SK-N-SH treated with all-trans-retinoic acid at 6 μM for 48 hours (cell line): ENCODE measurements around the gene TGM5.

Source experiments
- ARNTL ChIP-seq: fragments of 450-650 bp; formaldehyde crosslinking; IDR thresholded peaks from 2 replicates; pipeline ENCODE4 v1.5.0; 2020; ENCODE audit warnings: low read depth, mild to moderate bottlenecking, moderate library complexity, borderline replicate concordance
- BACH2 ChIP-seq: fragments of 250-450 bp; sonication (Bioruptor Pico); IDR thresholded peaks from 2 replicates; pipeline ENCODE4 v1.9.0; 2021; ENCODE audit warnings: mild to moderate bottlenecking, borderline replicate concordance
- GLIS3 ChIP-seq: fragments of 250-450 bp; sonication (Bioruptor Pico); IDR thresholded peaks from 2 replicates; pipeline ENCODE4 v1.5.0; 2020; ENCODE audit warnings: mild to moderate bottlenecking, moderate library complexity
- RARB ChIP-seq: fragments of 250-450 bp; sonication (Bioruptor Pico); IDR thresholded peaks from 2 replicates; pipeline ENCODE4 v1.8.0; 2021; ENCODE audit warnings: mild to moderate bottlenecking, moderate library complexity
- TCF4 ChIP-seq: fragments of 250-450 bp; sonication (Bioruptor Pico); IDR thresholded peaks from 2 replicates; pipeline ENCODE4 v1.8.0; 2021; ENCODE audit warnings: mild to moderate bottlenecking, moderate library complexity, borderline replicate concordance
- ZNF565 ChIP-seq: fragments of 450-650 bp; formaldehyde crosslinking; conservative IDR thresholded peaks from 2 replicates; pipeline ENCODE4 v1.5.0; 2020; ENCODE audit warnings: low read depth, mild to moderate bottlenecking, moderate library complexity
- ZNF70 ChIP-seq: fragments of 450-650 bp; formaldehyde crosslinking; IDR thresholded peaks from 2 replicates; pipeline ENCODE4 v1.5.0; 2020; ENCODE audit warnings: mild to moderate bottlenecking, moderate library complexity
- TF ChIP-seq, protein P1 (sequence below): fragments of 250-450 bp; sonication (Bioruptor Pico); IDR thresholded peaks from 2 replicates; pipeline ENCODE4 v1.5.1; 2021; ENCODE audit warnings: mild to moderate bottlenecking, moderate library complexity
- TF ChIP-seq, protein P2 (sequence below): fragments of 250-450 bp; sonication (Bioruptor Pico); IDR thresholded peaks from 2 replicates; pipeline ENCODE4 v1.8.0; 2020; ENCODE audit warnings: mild to moderate bottlenecking, moderate library complexity, borderline replicate concordance

GRCh38 chr15:43215961-43216360 lies 50.8 kb downstream of the TGM5 start:
- TF ChIP-seq ZNF70 (CRISPR knock-in tag) (no peak), ZNF565 (no peak), TCF4 (CRISPR knock-in tag) (no peak), BACH2 (no peak), RARB (no peak), GLIS3 (CRISPR knock-in tag) (no peak), ARNTL (no peak)
- TF ChIP-seq, protein P1, sequence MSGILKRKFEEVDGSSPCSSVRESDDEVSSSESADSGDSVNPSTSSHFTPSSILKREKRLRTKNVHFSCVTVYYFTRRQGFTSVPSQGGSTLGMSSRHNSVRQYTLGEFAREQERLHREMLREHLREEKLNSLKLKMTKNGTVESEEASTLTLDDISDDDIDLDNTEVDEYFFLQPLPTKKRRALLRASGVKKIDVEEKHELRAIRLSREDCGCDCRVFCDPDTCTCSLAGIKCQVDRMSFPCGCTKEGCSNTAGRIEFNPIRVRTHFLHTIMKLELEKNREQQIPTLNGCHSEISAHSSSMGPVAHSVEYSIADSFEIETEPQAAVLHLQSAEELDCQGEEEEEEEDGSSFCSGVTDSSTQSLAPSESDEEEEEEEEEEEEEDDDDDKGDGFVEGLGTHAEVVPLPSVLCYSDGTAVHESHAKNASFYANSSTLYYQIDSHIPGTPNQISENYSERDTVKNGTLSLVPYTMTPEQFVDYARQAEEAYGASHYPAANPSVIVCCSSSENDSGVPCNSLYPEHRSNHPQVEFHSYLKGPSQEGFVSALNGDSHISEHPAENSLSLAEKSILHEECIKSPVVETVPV (CRISPR knock-in tag), result no peak
- TF ChIP-seq, protein P2, sequence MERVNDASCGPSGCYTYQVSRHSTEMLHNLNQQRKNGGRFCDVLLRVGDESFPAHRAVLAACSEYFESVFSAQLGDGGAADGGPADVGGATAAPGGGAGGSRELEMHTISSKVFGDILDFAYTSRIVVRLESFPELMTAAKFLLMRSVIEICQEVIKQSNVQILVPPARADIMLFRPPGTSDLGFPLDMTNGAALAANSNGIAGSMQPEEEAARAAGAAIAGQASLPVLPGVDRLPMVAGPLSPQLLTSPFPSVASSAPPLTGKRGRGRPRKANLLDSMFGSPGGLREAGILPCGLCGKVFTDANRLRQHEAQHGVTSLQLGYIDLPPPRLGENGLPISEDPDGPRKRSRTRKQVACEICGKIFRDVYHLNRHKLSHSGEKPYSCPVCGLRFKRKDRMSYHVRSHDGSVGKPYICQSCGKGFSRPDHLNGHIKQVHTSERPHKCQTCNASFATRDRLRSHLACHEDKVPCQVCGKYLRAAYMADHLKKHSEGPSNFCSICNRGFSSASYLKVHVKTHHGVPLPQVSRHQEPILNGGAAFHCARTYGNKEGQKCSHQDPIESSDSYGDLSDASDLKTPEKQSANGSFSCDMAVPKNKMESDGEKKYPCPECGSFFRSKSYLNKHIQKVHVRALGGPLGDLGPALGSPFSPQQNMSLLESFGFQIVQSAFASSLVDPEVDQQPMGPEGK (CRISPR knock-in tag), result no peak
